Measurements from ENCODE around the gene INVS.

GRCh38 chr9:100285080-100285479 lies 186.0 kb downstream of the INVS start:
- TF ChIP-seq FUBP1 (CRISPR knock-in tag; IDR thresholded peaks at IDR 0.05; ENCODE audit: borderline replicate concordance): no peak
- no peak for TF ChIP-seq CTCF (CRISPR knock-in tag; IDR thresholded peaks at IDR 0.05)
- TF ChIP-seq ATM (IDR thresholded peaks at IDR 0.05; ENCODE audit: borderline replicate concordance): no peak
- TF ChIP-seq BHLHE40 (IDR thresholded peaks at IDR 0.05; ENCODE audit: low read length): no peak
- TF ChIP-seq SETDB1 (CRISPR knock-in tag; IDR thresholded peaks at IDR 0.05; ENCODE audit: borderline replicate concordance): no peak
- no peak for TF ChIP-seq THAP11 (CRISPR knock-in tag; IDR thresholded peaks at IDR 0.05)
- no peak for TF ChIP-seq IRF1 (CRISPR knock-in tag; IDR thresholded peaks at IDR 0.05; ENCODE audit: low read depth)
- no peak for TF ChIP-seq TBP (CRISPR knock-in tag; IDR thresholded peaks at IDR 0.05)
- TF ChIP-seq MAZ (IDR thresholded peaks at IDR 0.05; ENCODE audit: borderline replicate concordance, low read depth, low read length): no peak
- no peak for TF ChIP-seq MAZ (CRISPR knock-in tag; IDR thresholded peaks at IDR 0.05; ENCODE audit: low read depth)
- TF ChIP-seq POLR2A (IDR thresholded peaks at IDR 0.05; ENCODE audit: insufficient read depth in 1 of 2, low read depth in 2 of 2, low read length in 2 of 2): no peak
- no peak for TF ChIP-seq ZNF580 (CRISPR knock-in tag; IDR thresholded peaks at IDR 0.05; ENCODE audit: borderline replicate concordance, low read depth)
- no peak for TF ChIP-seq ATF3 (CRISPR knock-in tag; IDR thresholded peaks at IDR 0.05)
- no peak for TF ChIP-seq STAG1 (CRISPR knock-in tag; IDR thresholded peaks at IDR 0.05)

Data from HepG2 (cell line).